HG02840 (cell line): ENCODE data around the gene RREB1.

Experiments
- ATAC-seq: cut with Tn5 transposase; IDR thresholded peaks from one replicate; pipeline ENCODE4 v1.9.1; 2021; ENCODE audit warnings: mild to moderate bottlenecking, moderate library complexity, moderate number of reproducible peaks; ENCODE audit not compliant: unreplicated experiment, low FRiP score

RREB1 gene

GRCh38 chr6:7161845-7162244, 54.1 kb downstream of the RREB1 start:
- no peak for ATAC-seq

GRCh38 chr6:7163661-7164071, 55.9 kb downstream of the RREB1 start:
- no peak for ATAC-seq

GRCh38 chr6:7164536-7165001, 56.8 kb downstream of the RREB1 start:
- no peak for ATAC-seq

DNA sequence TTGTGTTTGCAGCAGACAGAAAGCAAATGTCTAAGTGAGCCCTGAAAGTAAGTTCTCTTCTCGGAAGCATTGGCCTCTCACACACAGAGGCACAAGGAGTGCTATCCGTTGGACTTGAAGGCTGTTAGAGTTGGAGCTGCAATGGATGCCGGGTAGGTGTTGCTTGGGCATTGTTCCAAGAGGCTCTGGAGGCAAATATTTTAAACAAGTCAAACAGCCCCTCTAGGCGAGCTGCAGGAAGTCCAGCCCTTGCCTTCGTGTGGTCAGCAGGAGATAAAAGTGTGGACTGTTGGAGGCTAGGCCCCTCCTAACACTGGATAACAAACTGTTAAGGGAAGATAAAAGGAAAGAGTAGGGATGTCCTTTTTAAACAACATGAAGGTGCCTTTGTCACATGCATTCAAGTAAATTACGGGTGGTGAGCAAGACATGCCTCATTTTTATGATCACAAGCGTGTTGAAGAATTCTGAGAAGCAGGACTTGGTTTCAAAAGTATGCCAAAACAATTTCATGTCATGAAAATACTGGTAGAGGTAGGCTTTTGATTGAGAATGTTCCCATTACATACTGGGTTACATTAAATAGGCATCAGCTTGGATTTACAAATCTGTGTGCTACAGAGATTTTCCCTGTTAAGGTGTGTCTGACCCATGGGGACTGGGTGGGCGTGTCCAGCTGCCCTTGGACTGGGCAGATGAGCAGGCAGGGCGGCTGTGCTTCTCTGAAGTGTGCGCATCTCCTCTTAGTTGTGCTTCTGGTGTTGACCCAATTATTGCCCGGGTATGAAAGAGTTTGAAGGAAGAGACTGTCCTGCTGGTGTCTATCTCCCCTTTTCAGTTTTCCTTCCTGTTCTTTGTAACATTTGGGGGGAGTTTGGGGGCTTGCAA, 57.5 kb downstream of the RREB1 start:
- no peak for ATAC-seq

DNA sequence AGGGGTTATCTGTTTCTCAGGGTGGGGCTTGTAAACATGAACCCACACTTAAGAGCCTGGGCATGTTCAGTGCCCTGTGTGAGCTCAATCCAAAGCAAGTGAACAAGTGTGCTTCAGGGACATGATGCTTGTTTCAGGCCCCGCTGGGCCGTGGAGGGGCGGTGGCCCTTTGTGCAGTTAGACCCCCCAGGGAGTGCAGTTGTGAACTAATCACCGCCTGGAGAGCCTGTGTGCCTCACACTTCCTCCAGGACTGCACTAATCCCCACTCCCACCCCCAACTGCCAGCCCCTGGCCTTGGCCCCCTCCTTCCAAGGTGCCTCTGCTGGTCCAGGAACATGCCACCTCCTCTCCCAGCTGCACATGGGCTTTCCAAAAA, 58.1 kb downstream of the RREB1 start:
- no peak for ATAC-seq

- no peak for ATAC-seq
These were observed 58.9 kb downstream of the RREB1 start for GRCh38 chr6:7166410-7167293.

- no peak for ATAC-seq
These were observed 61.5 kb downstream of the RREB1 start for GRCh38 chr6:7169296-7169721.

- no peak for ATAC-seq
These were observed 62.5 kb downstream of the RREB1 start for GRCh38 chr6:7170117-7170732.

DNA sequence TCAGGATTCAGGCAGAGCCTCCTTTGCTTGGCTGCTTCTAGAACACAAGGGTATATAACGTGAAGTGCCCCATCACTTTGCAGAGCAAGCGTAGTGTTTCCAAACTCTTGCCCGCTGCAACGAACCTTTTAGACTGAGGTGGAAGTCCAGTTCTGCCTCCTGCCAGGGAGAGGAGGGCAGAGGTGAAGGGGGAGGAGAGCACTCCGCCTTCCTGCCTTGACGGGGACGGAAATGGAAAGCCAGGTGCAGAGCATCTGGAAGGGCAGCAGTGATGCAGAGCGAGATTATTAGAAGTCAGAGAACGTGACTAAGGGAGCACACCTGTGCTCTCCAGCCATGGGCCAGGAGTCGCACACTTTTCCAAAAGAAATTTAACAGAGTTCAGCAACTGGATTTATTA, 63.4 kb downstream of the RREB1 start:
- ATAC-seq: no peak

DNA sequence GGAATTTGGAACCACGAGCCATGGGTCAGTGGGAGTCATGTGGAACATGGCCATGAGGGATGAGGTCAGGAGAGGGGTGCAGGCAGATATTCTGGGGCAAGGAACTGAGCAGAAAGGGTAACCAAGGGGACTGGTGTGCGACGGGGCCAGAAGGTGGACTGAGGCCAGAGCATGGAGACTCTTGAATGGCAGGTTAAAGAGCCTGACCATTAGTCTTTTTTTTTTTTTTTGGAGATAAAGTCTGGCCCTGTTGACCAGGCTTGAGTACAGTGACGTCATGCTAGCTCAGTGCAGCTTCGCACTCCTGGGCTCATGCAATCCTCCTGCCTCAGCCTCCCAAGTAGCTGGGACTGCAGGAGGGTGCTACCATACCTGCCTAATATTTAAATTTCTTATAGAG, 64.0 kb downstream of the RREB1 start:
- ATAC-seq: no peak

DNA sequence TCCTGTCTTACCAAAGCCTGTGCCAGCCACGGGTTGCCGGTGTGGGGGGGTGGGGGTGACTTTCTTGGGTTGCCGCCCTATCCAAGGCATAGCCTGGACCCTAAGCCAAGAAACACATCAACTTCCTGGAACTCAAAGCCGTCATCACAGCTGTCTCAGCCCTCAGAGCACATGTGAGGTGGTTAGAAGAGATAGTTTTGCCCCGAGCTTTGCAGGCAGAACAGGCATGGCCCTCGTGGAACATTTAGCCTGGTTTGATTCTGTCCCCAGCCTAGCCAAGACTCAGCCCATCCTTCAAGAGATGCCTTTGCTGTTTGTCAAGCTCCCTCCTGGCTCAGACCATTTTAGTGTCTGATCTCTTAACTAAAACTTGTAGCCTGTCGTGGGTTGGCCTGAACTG, 64.9 kb downstream of the RREB1 start:
- no peak for ATAC-seq

DNA sequence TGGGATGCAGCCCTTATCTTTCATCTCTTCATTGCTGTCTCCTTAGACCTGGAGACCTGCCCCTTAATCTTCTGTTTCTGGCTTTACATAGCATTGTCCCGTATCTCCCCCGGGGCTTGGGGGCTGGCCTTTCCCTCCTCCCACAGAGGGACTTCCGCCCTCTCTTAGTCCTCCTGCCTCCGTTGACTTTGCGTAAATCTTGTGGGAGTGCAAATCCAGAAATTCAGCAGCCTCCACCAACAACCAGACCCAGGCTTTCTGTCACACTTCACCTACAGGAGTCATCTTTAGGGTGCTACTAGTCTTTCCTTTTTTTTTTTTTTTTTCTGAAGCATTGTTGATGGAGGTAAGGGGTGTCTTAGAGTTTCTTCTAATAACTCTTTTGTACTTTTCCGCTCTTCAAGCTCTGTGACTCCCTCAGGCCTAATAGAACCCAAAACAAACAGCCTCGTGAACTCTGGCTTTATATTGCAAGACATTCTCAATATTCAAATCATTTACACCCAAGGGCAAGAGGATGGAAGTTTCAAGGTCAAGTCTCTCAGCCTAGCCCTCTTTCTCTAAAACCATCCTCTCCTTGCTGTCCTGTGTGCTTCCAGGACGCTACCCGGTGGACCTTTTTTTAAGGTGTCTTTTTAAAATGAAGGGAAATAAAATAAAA, 66.2 kb downstream of the RREB1 start:
- no peak for ATAC-seq

DNA sequence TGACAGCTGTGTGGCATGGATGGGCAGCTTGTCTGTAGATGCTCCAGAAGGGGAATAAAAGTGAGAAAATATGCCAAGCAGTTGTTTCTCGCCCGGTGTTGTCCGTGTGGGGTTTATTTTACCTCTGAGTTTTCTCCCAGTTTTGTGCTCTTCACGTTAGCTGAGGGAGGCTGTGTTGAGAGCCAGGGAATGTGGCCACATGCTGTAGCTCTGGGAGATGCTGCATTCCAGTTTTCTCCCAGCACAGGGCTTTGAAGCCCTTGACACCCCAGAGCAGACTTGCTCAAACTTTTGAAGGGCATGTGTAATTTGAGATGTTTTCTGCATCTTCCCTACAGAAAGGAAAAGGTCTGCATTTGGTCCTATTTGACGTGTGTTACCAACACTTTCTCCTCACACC, 67.7 kb downstream of the RREB1 start:
- ATAC-seq: no peak

DNA sequence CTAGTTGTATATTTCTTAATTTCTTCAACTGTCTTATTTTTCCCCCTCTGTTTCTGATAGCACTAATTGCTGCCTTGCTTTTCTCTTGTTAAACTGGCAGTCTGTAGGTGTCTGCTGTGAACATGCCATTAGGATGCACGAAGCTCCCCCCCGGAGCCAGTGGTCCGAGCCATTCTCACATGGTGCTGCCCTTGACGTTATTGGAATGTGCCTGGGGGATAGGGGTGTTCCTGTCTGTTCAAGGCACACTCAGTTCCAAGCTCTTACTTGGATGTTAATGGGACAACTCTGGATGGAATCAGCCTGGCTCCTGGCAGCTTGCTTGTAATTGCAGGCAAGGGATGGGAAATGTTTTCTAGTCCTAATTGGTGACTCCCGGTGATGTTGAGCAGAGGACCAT, 68.4 kb downstream of the RREB1 start:
- ATAC-seq: no peak

GRCh38 chr6:7178280-7178679, 70.5 kb downstream of the RREB1 start:
- ATAC-seq: no peak

DNA sequence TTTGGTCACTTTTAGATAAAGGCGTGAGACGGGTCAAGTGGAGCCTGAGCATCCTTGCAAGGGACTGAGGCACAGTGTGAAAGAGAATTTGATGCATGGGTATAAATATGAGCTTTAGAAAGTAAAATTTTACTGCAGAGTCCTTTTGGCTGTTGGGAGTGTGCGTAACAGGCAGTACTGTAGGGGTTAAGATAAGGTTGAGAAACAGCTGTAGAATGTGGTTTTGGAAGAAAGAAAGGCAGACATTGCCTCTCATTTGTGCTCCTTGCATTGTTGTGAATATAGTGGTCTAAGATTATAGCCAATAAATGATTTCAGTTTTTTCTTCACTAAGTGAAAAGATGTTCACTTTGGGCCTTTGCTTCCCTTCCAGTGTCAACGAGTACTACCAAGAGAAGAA, 73.0 kb downstream of the RREB1 start:
- no peak for ATAC-seq

GRCh38 chr6:7183707-7184106, 75.9 kb downstream of the RREB1 start:
- no peak for ATAC-seq

GRCh38 chr6:7184502-7184901, 76.7 kb downstream of the RREB1 start:
- no peak for ATAC-seq

- ATAC-seq: no peak
These were observed 77.8 kb downstream of the RREB1 start for GRCh38 chr6:7185561-7185960.

DNA sequence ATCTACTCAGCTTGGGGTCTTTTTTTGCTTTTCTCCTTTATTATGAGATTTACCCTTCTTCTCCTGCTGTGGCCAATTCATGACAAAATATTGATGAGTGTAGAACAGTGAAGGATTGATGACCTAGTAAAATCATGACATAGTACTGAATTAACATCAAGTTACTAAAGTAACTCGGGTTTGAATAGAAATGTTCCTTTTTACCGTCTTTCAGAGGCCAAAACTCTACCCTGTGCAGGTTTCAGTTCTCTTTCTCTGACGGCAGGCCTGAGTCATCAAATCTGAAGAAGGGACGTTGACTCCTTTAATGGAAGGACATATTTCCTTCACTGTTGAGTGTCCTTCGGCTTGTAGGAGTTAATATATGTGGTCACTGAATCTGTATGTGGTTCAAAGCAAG, 80.7 kb downstream of the RREB1 start:
- peak; percentile 78 for ATAC-seq
